Fibroblast of the aortic adventitia (primary cell): ENCODE results near the gene ZNF534. TPM values are rescaled to one million over a fixed set of nuclear protein-coding genes. Genes with fewer than 3 reads are reported as not detected.
"Not testable (repeated sequence)": the region's sequence is repeated elsewhere in the genome, so short reads cannot be mapped to it uniquely, and the experiment has no call there.

Experiments
- DNase-seq: peaks from one replicate; pipeline ENCODE4 v3.0.0-alpha.2; 2010; ENCODE audit warnings: low read depth
- H3K4me3 ChIP-seq: 2 replicates; pipeline ENCODE4 v1.5.1; 2011; ENCODE audit warnings: low read depth, mild to moderate bottlenecking, control low read depth, low read length, moderate library complexity
- CTCF ChIP-seq: IDR thresholded peaks from 2 replicates; pipeline ENCODE4 v1.5.1; 2011; ENCODE audit warnings: mild to moderate bottlenecking, low read length, control low read depth, inconsistent platforms; ENCODE audit not compliant: insufficient read depth
- total RNA-seq: library from RNA; depleted of rRNA; stranded (reverse); fragments of >200 nt; gene quantifications from 2 replicates; pipeline ENCODE4 v1.2.3, GENCODE V29; 2012; ENCODE audit warnings: low replicate concordance

The ZNF534 gene
- total RNA-seq, 1 donor: not detected

GRCh38 chr19:52474351-52475127 is 45.6 kb downstream of the ZNF534 start:
- DNase-seq: no peak
- no peak overlapping the region for H3K4me3 ChIP-seq
- TF ChIP-seq CTCF: no peak

- not testable (repeated sequence) for DNase-seq, H3K4me3 ChIP-seq
Observed at GRCh38 chr19:52484111-52484743, 55.3 kb downstream of the ZNF534 start.

GRCh38 chr19:52485064-52485463 is 56.1 kb downstream of the ZNF534 start:
- H3K4me3 ChIP-seq, DNase-seq: not testable (repeated sequence)

- not testable (repeated sequence) for DNase-seq, H3K4me3 ChIP-seq
Observed at GRCh38 chr19:52485561-52486240, 56.8 kb downstream of the ZNF534 start.

GRCh38 chr19:52492201-52492993 is 63.4 kb downstream of the ZNF534 start:
- DNase-seq: no peak
- H3K4me3 ChIP-seq: no peak overlapping the region
- no peak for TF ChIP-seq CTCF

- no peak overlapping the region for H3K4me3 ChIP-seq
- TF ChIP-seq CTCF: no peak
- no peak for DNase-seq
Observed at GRCh38 chr19:52492994-52493470, 64.1 kb downstream of the ZNF534 start.

GRCh38 chr19:52494518-52494917 is 65.6 kb downstream of the ZNF534 start:
- no peak for TF ChIP-seq CTCF
- no peak overlapping the region for H3K4me3 ChIP-seq
- no peak for DNase-seq

- no peak for TF ChIP-seq CTCF
- H3K4me3 ChIP-seq: no peak overlapping the region
- no peak for DNase-seq
Observed at GRCh38 chr19:52498571-52498970, 69.6 kb downstream of the ZNF534 start.

GRCh38 chr19:52500474-52500873 is 71.5 kb downstream of the ZNF534 start:
- not testable (repeated sequence) for DNase-seq, H3K4me3 ChIP-seq

GRCh38 chr19:52500991-52501390 is 72.0 kb downstream of the ZNF534 start:
- H3K4me3 ChIP-seq: not testable (repeated sequence)

More at GRCh38 chr19:52500991-52501390, 72.0 kb downstream of the ZNF534 start:
- DNase-seq: not testable (repeated sequence)
